Activated CD4-positive, alpha-beta T cell treated with anti-CD3 and anti-CD28 coated beads, Interleukin-10, Interleukin-2, amounts not matched to agents 100 ng/mL and 50 ng/mL, durations not matched to agents 16 hours and 8 hours (primary cell): Measurements from ENCODE around the gene SPATA13.

ENCODE experiments used
- DNase-seq: peaks from one replicate; pipeline ENCODE4 v3.0.0-alpha.2; 2020

SPATA13 gene

GRCh38 chr13:24225930-24226329 is 65.4 kb downstream of the SPATA13 start:
- no peak for DNase-seq

- DNase-seq, result no peak
Observed at GRCh38 chr13:24226762-24227161, 66.2 kb downstream of the SPATA13 start.

- DNase-seq, result peak; percentile 70
Observed at GRCh38 chr13:24228852-24229458, 68.4 kb downstream of the SPATA13 start.

GRCh38 chr13:24230428-24231072 is 70.0 kb downstream of the SPATA13 start:
- DNase-seq, result peak; percentile 26

GRCh38 chr13:24231377-24231776 is 70.9 kb downstream of the SPATA13 start:
- DNase-seq, result no peak

GRCh38 chr13:24232037-24232436 is 71.5 kb downstream of the SPATA13 start:
- DNase-seq, result no peak

GRCh38 chr13:24232474-24232873 is 72.0 kb downstream of the SPATA13 start:
- DNase-seq, result no peak

GRCh38 chr13:24233351-24233901 is 72.9 kb downstream of the SPATA13 start:
- DNase-seq, result peak; percentile 33

- DNase-seq, result no peak
Observed at GRCh38 chr13:24234200-24234915, 73.8 kb downstream of the SPATA13 start.

- no peak for DNase-seq
Observed at GRCh38 chr13:24237356-24237755, 76.8 kb downstream of the SPATA13 start.

GRCh38 chr13:24241336-24241735 is 80.8 kb downstream of the SPATA13 start:
- DNase-seq, result no peak

- DNase-seq, result no peak
Observed at GRCh38 chr13:24242100-24242499, 81.6 kb downstream of the SPATA13 start.

- DNase-seq, result no peak
Observed at GRCh38 chr13:24243302-24243701, 82.8 kb downstream of the SPATA13 start.

- no peak for DNase-seq
Observed at GRCh38 chr13:24244802-24245201, 84.3 kb downstream of the SPATA13 start.

GRCh38 chr13:24247016-24247415 is 86.5 kb downstream of the SPATA13 start:
- DNase-seq, result no peak

GRCh38 chr13:24249624-24250023 is 89.1 kb downstream of the SPATA13 start:
- DNase-seq, result no peak

GRCh38 chr13:24250376-24251057 is 90.0 kb downstream of the SPATA13 start:
- no peak for DNase-seq

GRCh38 chr13:24251525-24251924 is 91.0 kb downstream of the SPATA13 start:
- DNase-seq, result peak; percentile 94

- DNase-seq, result peak; percentile 38
Observed at GRCh38 chr13:24252136-24252535, 91.6 kb downstream of the SPATA13 start.

- peak; percentile 43 for DNase-seq
Observed at GRCh38 chr13:24253520-24254145, 93.1 kb downstream of the SPATA13 start.

- peak; percentile 90 for DNase-seq
Observed at GRCh38 chr13:24254146-24254841, 93.8 kb downstream of the SPATA13 start.

GRCh38 chr13:24257497-24257896 is 97.0 kb downstream of the SPATA13 start:
- DNase-seq, result no peak
